ENCODE data around the gene SPTBN5.

The SPTBN5 gene

DNA sequence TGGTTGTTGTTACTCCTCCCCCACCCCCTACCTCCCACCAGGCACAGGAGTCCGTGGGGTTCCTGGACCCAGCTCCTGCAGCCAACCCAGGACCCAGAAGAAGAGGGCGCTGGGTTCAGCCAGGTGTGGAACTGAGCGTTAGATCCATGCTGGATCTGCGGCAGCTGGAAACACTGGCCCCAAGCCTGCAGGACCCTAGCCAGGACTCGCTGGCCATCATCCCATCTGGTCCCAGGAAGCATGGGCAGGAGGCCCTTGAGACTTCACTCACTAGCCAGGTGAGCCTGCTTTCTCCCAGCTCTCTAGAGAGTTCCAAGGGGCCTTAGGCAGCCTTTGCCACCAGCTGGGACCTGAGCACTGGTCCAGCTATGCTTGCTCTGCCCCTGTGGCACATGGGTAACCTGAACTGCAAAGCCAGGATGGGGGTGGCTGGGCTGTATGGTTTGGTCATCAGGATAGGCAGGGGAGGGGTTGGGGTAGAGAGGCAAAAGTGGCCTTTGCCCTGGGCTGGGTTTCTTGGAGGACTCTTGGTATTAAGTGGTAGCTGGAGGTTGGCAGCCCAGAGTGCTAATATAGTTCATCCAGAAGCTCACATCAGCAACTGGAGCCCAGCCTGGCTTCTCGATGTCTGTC is 72.9 kb downstream of the SPTBN5 start:
- Mint-ChIP-seq H3K4me3 (no peak overlapping the region), H3K4me1 (no peaks in the 10 kb centered on the region), H3K36me3 (ENCODE audit: low read depth) (peaks cover 25% of the 10 kb centered on the region), H3K27ac (no peak overlapping the region), H3K27me3 (ENCODE audit: low read depth, poor library complexity) (peaks cover 7% of the 10 kb centered on the region), H3K9me3 (no peaks in the 10 kb centered on the region)
- no peak for TF ChIP-seq CTCF (IDR thresholded peaks at IDR 0.05)
- DNase-seq: no peak

- TF ChIP-seq CTCF (IDR thresholded peaks at IDR 0.05): no peak
- Mint-ChIP-seq H3K4me3 (no peak overlapping the region), H3K27ac (peak overlapping the region; percentile 42), H3K9me3 (no peaks in the 10 kb centered on the region), H3K36me3 (ENCODE audit: low read depth) (peaks cover 25% of the 10 kb centered on the region), H3K27me3 (ENCODE audit: low read depth, poor library complexity) (peaks cover 7% of the 10 kb centered on the region), H3K4me1 (no peaks in the 10 kb centered on the region)
- DNase-seq: no peak
Measured at GRCh38 chr15:41819455-41820050, 74.3 kb downstream of the SPTBN5 start.

GRCh38 chr15:41817781-41818180 is 76.1 kb downstream of the SPTBN5 start:
- DNase-seq: no peak
- no peak overlapping the region for H3K4me3 Mint-ChIP-seq
- no peaks in the 10 kb centered on the region for H3K4me1 Mint-ChIP-seq
- peaks cover 21% of the 10 kb centered on the region for H3K36me3 Mint-ChIP-seq (ENCODE audit: low read depth)
- H3K9me3 Mint-ChIP-seq: no peaks in the 10 kb centered on the region
- TF ChIP-seq CTCF (IDR thresholded peaks at IDR 0.05): no peak
- peaks cover 7% of the 10 kb centered on the region for H3K27me3 Mint-ChIP-seq (ENCODE audit: low read depth, poor library complexity)
- H3K27ac Mint-ChIP-seq: no peak overlapping the region

DNA sequence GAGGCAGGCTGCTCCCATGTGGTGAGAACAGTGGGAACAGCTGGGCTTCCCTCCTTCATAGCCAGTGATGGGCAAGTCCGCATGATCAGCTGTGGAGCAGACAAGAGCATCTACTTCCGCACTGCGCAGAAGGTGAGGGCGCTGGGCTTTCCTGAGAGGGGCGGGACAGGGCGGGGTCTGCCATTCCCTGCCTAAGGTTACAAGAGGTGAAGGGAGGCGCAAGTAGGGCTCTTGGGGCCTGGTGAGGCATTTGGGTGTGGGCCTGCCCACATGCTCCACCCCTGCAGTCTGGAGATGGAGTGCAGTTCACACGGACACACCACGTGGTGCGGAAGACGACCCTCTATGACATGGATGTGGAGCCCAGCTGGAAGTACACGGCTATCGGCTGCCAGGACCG is 76.5 kb downstream of the SPTBN5 start:
- H3K4me3 Mint-ChIP-seq: no peak overlapping the region
- no peak for DNase-seq
- peaks cover 21% of the 10 kb centered on the region for H3K36me3 Mint-ChIP-seq (ENCODE audit: low read depth)
- H3K27me3 Mint-ChIP-seq (ENCODE audit: low read depth, poor library complexity): peaks cover 7% of the 10 kb centered on the region
- H3K4me1 Mint-ChIP-seq: no peaks in the 10 kb centered on the region
- no peak overlapping the region for H3K27ac Mint-ChIP-seq
- no peaks in the 10 kb centered on the region for H3K9me3 Mint-ChIP-seq
- TF ChIP-seq CTCF (IDR thresholded peaks at IDR 0.05): no peak

GRCh38 chr15:41816788-41817187 is 77.1 kb downstream of the SPTBN5 start:
- Mint-ChIP-seq H3K27me3 (ENCODE audit: low read depth, poor library complexity) (peaks cover 7% of the 10 kb centered on the region), H3K4me1 (peaks cover 1% of the 10 kb centered on the region), H3K36me3 (ENCODE audit: low read depth) (peaks cover 21% of the 10 kb centered on the region), H3K9me3 (no peaks in the 10 kb centered on the region), H3K27ac (no peak overlapping the region), H3K4me3 (no peak overlapping the region)
- TF ChIP-seq CTCF (IDR thresholded peaks at IDR 0.05): no peak
- no peak for DNase-seq

- no peak overlapping the region for H3K27ac Mint-ChIP-seq
- H3K4me1 Mint-ChIP-seq: peaks cover 8% of the 10 kb centered on the region
- TF ChIP-seq CTCF (IDR thresholded peaks at IDR 0.05): no peak
- peaks cover 21% of the 10 kb centered on the region for H3K36me3 Mint-ChIP-seq (ENCODE audit: low read depth)
- no peak overlapping the region for H3K4me3 Mint-ChIP-seq
- peaks cover 7% of the 10 kb centered on the region for H3K27me3 Mint-ChIP-seq (ENCODE audit: low read depth, poor library complexity)
- DNase-seq: no peak
- no peaks in the 10 kb centered on the region for H3K9me3 Mint-ChIP-seq
Measured at GRCh38 chr15:41814534-41814933, 79.3 kb downstream of the SPTBN5 start.
